ENCODE data around the gene GRK7. TPM values are rescaled to one million over a fixed set of nuclear protein-coding genes. Genes with fewer than 3 reads are reported as not detected.

Gene GRK7
- total and polyA plus RNA-seq, 2 of the 4 experiments (the other 2 are of a cell fraction) = not detected

GRCh38 chr3:141767066-141767465 is 3.9 kb downstream of the GRK7 start:
- in situ Hi-C loops (cut with MboI; ENCODE audit: low sequenced_read_pairs) (no loop called here), dilution Hi-C loops (cut with HindIII; ENCODE audit: low sequenced_read_pairs, unreplicated experiment) (no loop called here), intact Hi-C loops (cut with micrococcal nuclease) (no loop called here)
- TF ChIP-seq CHD1 (IDR thresholded peaks at IDR 0.05; ENCODE audit: low read depth, low read length) (no peak), MAFK (IDR thresholded peaks at IDR 0.05; ENCODE audit: low read depth, low read length) (no peak), FOS (IDR thresholded peaks at IDR 0.05; ENCODE audit: low read depth, low read length) (no peak), USF2 (IDR thresholded peaks at IDR 0.05; ENCODE audit: low read depth, low read length) (no peak), NFE2L2 (IDR thresholded peaks at IDR 0.05; ENCODE audit: low read depth, low read length) (no peak), CTCF (conservative IDR thresholded peaks at IDR 0.05; ENCODE audit: low read depth, low read length) (no peak), BHLHE40 (IDR thresholded peaks at IDR 0.05; ENCODE audit: low read depth, low read length) (no peak), RCOR1 (IDR thresholded peaks at IDR 0.05; ENCODE audit: insufficient replicate concordance, low read length) (no peak), CEBPB (IDR thresholded peaks at IDR 0.05; ENCODE audit: low read depth, low read length) (no peak), MXI1 (IDR thresholded peaks at IDR 0.05; ENCODE audit: borderline replicate concordance, low read depth, low read length) (no peak), POLR2A (IDR thresholded peaks at IDR 0.05; ENCODE audit: low read depth, low read length) (no peak)
- Histone ChIP-seq H2BK5ac (ENCODE audit: low read depth, low read length, poor library complexity, severe bottlenecking) (no peak overlapping the region), H3K9me1 (ENCODE audit: insufficient read depth, low read length) (no peaks in the 10 kb centered on the region; the same call in 1 of the 2 replicates), H3K23ac (ENCODE audit: low read depth, low read length) (no peak overlapping the region), H3K9ac (ENCODE audit: low read depth, low read length) (no peak overlapping the region), H2AK9ac (replicated peaks; ENCODE audit: low read depth, low read length, poor library complexity) (no peak overlapping the region), H2BK20ac (ENCODE audit: low read depth, low read length) (no peak overlapping the region), H4K8ac (ENCODE audit: low read depth in 2 of 2, low read length in 2 of 2) (no peak overlapping the region), H4K91ac (ENCODE audit: insufficient read depth, low read depth, low read length) (no peak overlapping the region), H3K4me3 (ENCODE audit: insufficient read depth, low read depth, low read length) (no peak overlapping the region), H3K27ac (ENCODE audit: insufficient read depth, low read length) (no peak overlapping the region), H3K4me1 (ENCODE audit: control insufficient read depth, insufficient read depth, low read length) (peaks cover 2% of the 10 kb centered on the region; the same call in 1 of the 2 replicates), H4K5ac (ENCODE audit: low read depth, low read length) (no peak overlapping the region), H2AFZ (replicated peaks; ENCODE audit: low read length, poor library complexity) (no peak overlapping the region), H4K20me1 (ENCODE audit: insufficient read depth, low read length) (no peaks in the 10 kb centered on the region), H3K4ac (ENCODE audit: low read depth, low read length) (no peak overlapping the region), H2AK5ac (ENCODE audit: low read depth, low read length) (no peak overlapping the region), H3K56ac (ENCODE audit: extremely low read depth, insufficient read depth, low read length) (no peak overlapping the region), H3K36me3 (ENCODE audit: control insufficient read depth, insufficient read depth, low read length) (no peaks in the 10 kb centered on the region), H3K9me3 (ENCODE audit: control insufficient read depth, insufficient read depth, low read length) (no peaks in the 10 kb centered on the region), H3K18ac (ENCODE audit: low read depth, low read length) (no peak overlapping the region), H3K27me3 (ENCODE audit: control insufficient read depth, insufficient read depth, low read length) (no peaks in the 10 kb centered on the region), H3K4me2 (ENCODE audit: low read depth, low read length) (no peak overlapping the region), H3K14ac (replicated peaks; ENCODE audit: low read depth, low read length) (no peak overlapping the region), H2BK15ac (ENCODE audit: low read depth, low read length) (no peak overlapping the region), H3K79me1 (ENCODE audit: low read depth in 1 of 2, low read length in 2 of 2) (no peaks in the 10 kb centered on the region), H2BK120ac (ENCODE audit: low read depth, low read length) (no peak overlapping the region)
- ATAC-seq (ENCODE audit: low read depth) = no peak
- POLR2A ChIA-PET (ENCODE audit: unreplicated experiment) = no interaction called here
- no peak for DNase-seq
- BruUV-seq (replicated peaks) = no TSS peak
- CTCF ChIA-PET = no interaction called here
- no CpG with 5 or more reads among the region's 2 CpGs for WGBS, 2 experiments (ENCODE audit: extremely low coverage in 2 of 2, insufficient read length in 1 of 2)

All from IMR-90 (cell line).